Aorta (tissue), 5 donors: ENCODE data around the gene DDI2. TPM values are rescaled to one million over a fixed set of nuclear protein-coding genes. Genes with fewer than 3 reads are reported as not detected.

Experiments used
- ATAC-seq: fragments of 200-7000 bp; cut with Tn5 transposase; one replicate; pipeline ENCODE4 v1.9.1; 2022; ENCODE audit warnings: moderate library complexity; ENCODE audit not compliant: low FRiP score
- DNase-seq, 2 donors: peaks; one replicate each; pipeline ENCODE4 v3.0.0-alpha.2; 2020
- H3K27ac ChIP-seq, 2 donors: one replicate each; pipeline ENCODE4 v1.5.1; 2013; ENCODE audit warnings: low read length in 2 of 2, mild to moderate bottlenecking in 2 of 2, moderate library complexity in 2 of 2, control low read depth in 1 of 2, inconsistent platforms in 1 of 2, low read depth in 1 of 2
- H3K27me3 ChIP-seq, 2 donors: one replicate each; pipeline ENCODE4 v1.6.1; 2013; ENCODE audit warnings: control low read depth in 1 of 2, low read length in 1 of 2, mild to moderate bottlenecking in 1 of 2, moderate library complexity in 1 of 2; ENCODE audit not compliant: insufficient read depth in 2 of 2, control insufficient read depth in 1 of 2
- H3K36me3 ChIP-seq, 2 donors: one replicate each; pipeline ENCODE4 v1.6.1; 2013; ENCODE audit warnings: control low read depth in 1 of 2, low read length in 1 of 2, mild to moderate bottlenecking in 1 of 2; ENCODE audit not compliant: insufficient read depth in 2 of 2, control insufficient read depth in 1 of 2
- H3K4me1 ChIP-seq, 2 donors: one replicate each; pipeline ENCODE4 v1.6.1; 2013; ENCODE audit warnings: low read length in 2 of 2, control low read depth in 1 of 2, mild to moderate bottlenecking in 1 of 2, moderate library complexity in 1 of 2; ENCODE audit not compliant: insufficient read depth in 2 of 2, control insufficient read depth in 1 of 2
- H3K4me3 ChIP-seq, 2 donors: one replicate each; pipeline ENCODE4 v1.5.1; 2013; ENCODE audit warnings: low read length in 2 of 2, control low read depth in 1 of 2, mild to moderate bottlenecking in 1 of 2
- H3K9me3 ChIP-seq: one replicate; pipeline ENCODE4 v1.6.1; 2013; ENCODE audit warnings: mild to moderate bottlenecking, low read length; ENCODE audit not compliant: control insufficient read depth
- WGBS, 2 donors: extraction: QIAGEN DNeasy Blood & Tissue Kit; methylation state at CpG; one replicate each; pipeline ENCODE4 v1.1.7; 2013; 5-methylcytosine and 5-hydroxymethylcytosine counted together
- intact Hi-C, 2 donors: fragments of 100-400 bp; cut with DNase I; formaldehyde crosslinking; loops; one replicate each; pipeline versions ENCODE4 v1.14.2 to v1.15.0; 2022
- polyA plus RNA-seq, 2 donors: library from polyadenylated mRNA; stranded (reverse); fragments of 200-250 nt; gene quantifications; one replicate each; pipeline ENCODE4 v1.2.3, GENCODE V29; 2013
- total RNA-seq, 2 donors: library from RNA; stranded (reverse); fragmentation: NEBNext Ultra II Directional; extraction: Animal tissue kit (Norgen Biotek cat#: 25700); gene quantifications; one replicate each; pipeline ENCODE4 v1.2.1, GENCODE V29; 2021
- donor health status: healthy with polysubstance abuse.
- donor health status: Bipolar disorder and iron deficiency.
- donor health status: DM: no; HTN: no; CAD: no.
- donor health status: DM: no; HTN: no; CAD: no.
- donor health status: DM: yes; HTN: yes; CAD: no.

DDI2 gene
- total and polyA plus RNA-seq, 4 donors, result 4.7 to 29.6 (median 15.0) TPM

- no peaks in the 10 kb centered on the region for H3K9me3 ChIP-seq
- 1% methylated on average over 8 of the region's 8 CpGs for WGBS, 2 donors
- no peaks in the 10 kb centered on the region for H3K27me3 ChIP-seq
- intact Hi-C loops, result loop anchor here in 1 of 2 donors (5.0 to 10.0 kb wide), 2 partner anchors 67 to 91 kb away; partner anchors contain the start of genes DNAJC16 and PLEKHM2
- DNase-seq, result no peak
- peak overlapping the region in 1 of 2 donors; percentile 42 for H3K27ac ChIP-seq
- no peaks in the 10 kb centered on the region for H3K36me3 ChIP-seq
- peak overlapping the region; percentile 11 to 91 for H3K4me3 ChIP-seq
- no peaks in the 10 kb centered on the region for H3K4me1 ChIP-seq
- ATAC-seq, result no peak
Measured at GRCh38 chr1:15618077-15618654, 908 bp downstream of the DDI2 start.

GRCh38 chr1:15618655-15619525 is 1.6 kb downstream of the DDI2 start:
- ATAC-seq (no peak), DNase-seq (no peak)
- Histone ChIP-seq H3K9me3 (no peaks in the 10 kb centered on the region), H3K27me3 (no peaks in the 10 kb centered on the region), H3K4me3 (peak overlapping the region; percentile 11 to 91), H3K36me3 (no peaks in the 10 kb centered on the region), H3K27ac (no peak overlapping the region), H3K4me1 (no peaks in the 10 kb centered on the region)
- intact Hi-C loops, result loop anchor here in 1 of 2 donors (5.0 to 10.0 kb wide), 2 partner anchors 66 to 92 kb away; partner anchors contain the start of genes DNAJC16 and PLEKHM2
- WGBS, 2 donors, result 77% methylated on average over 26 of the region's 26 CpGs

GRCh38 chr1:15620155-15620545 is 2.9 kb downstream of the DDI2 start:
- Histone ChIP-seq H3K36me3 (no peaks in the 10 kb centered on the region), H3K4me3 (no peak overlapping the region), H3K27ac (no peak overlapping the region), H3K27me3 (no peaks in the 10 kb centered on the region), H3K9me3 (no peaks in the 10 kb centered on the region), H3K4me1 (no peaks in the 10 kb centered on the region)
- ATAC-seq (no peak), DNase-seq (no peak)
- intact Hi-C loops, result no loop called here
- WGBS, 2 donors, result 68 to 70% methylated on average over 1 of the region's 1 CpG

GRCh38 chr1:15620902-15621682 is 3.8 kb downstream of the DDI2 start:
- WGBS, 2 donors, result 92 to 95% methylated on average over 7 of the region's 7 CpGs
- DNase-seq (no peak), ATAC-seq (no peak)
- no peaks in the 10 kb centered on the region for H3K36me3 ChIP-seq
- H3K4me1 ChIP-seq, result no peaks in the 10 kb centered on the region
- H3K27me3 ChIP-seq, result no peaks in the 10 kb centered on the region
- intact Hi-C loops, result no loop called here
- H3K27ac ChIP-seq, result no peak overlapping the region
- no peaks in the 10 kb centered on the region for H3K9me3 ChIP-seq
- no peak overlapping the region for H3K4me3 ChIP-seq

- H3K27me3 ChIP-seq, result no peaks in the 10 kb centered on the region
- no peaks in the 10 kb centered on the region for H3K9me3 ChIP-seq
- ATAC-seq, result no peak
- no peak overlapping the region for H3K27ac ChIP-seq
- H3K36me3 ChIP-seq, result peaks cover 0 to 2% of the 10 kb centered on the region in 2 donors
- intact Hi-C loops, result no loop called here
- H3K4me1 ChIP-seq, result no peaks in the 10 kb centered on the region
- WGBS, 2 donors, result 86 to 92% methylated on average over 5 of the region's 5 CpGs
- no peak overlapping the region for H3K4me3 ChIP-seq
- DNase-seq, result no peak
Measured at GRCh38 chr1:15621975-15622374, 4.7 kb downstream of the DDI2 start.

GRCh38 chr1:15622712-15623373 is 5.6 kb downstream of the DDI2 start:
- no peak for ATAC-seq
- WGBS, 2 donors, result 91 to 93% methylated on average over 7 of the region's 7 CpGs
- H3K27ac ChIP-seq, result no peak overlapping the region
- H3K4me3 ChIP-seq, result no peak overlapping the region
- no peaks in the 10 kb centered on the region for H3K4me1 ChIP-seq
- intact Hi-C loops, result no loop called here
- no peaks in the 10 kb centered on the region for H3K9me3 ChIP-seq
- H3K27me3 ChIP-seq, result no peaks in the 10 kb centered on the region
- no peak for DNase-seq
- H3K36me3 ChIP-seq, result peaks cover 0 to 2% of the 10 kb centered on the region in 2 donors

GRCh38 chr1:15623435-15623834 is 6.2 kb downstream of the DDI2 start:
- no peak overlapping the region for H3K4me3 ChIP-seq
- no peak overlapping the region for H3K27ac ChIP-seq
- peaks cover 2 to 3% of the 10 kb centered on the region in 2 donors for H3K36me3 ChIP-seq
- H3K27me3 ChIP-seq, result no peaks in the 10 kb centered on the region
- no peak for DNase-seq
- H3K9me3 ChIP-seq, result no peaks in the 10 kb centered on the region
- H3K4me1 ChIP-seq, result no peaks in the 10 kb centered on the region
- WGBS, 2 donors, result 85 to 94% methylated on average over 6 of the region's 6 CpGs
- ATAC-seq, result no peak
- intact Hi-C loops, result no loop called here

GRCh38 chr1:15624133-15624714 is 7.0 kb downstream of the DDI2 start:
- Histone ChIP-seq H3K9me3 (no peaks in the 10 kb centered on the region), H3K27me3 (no peaks in the 10 kb centered on the region), H3K4me3 (no peak overlapping the region), H3K4me1 (no peaks in the 10 kb centered on the region), H3K36me3 (peaks cover 2 to 3% of the 10 kb centered on the region in 2 donors), H3K27ac (no peak overlapping the region)
- intact Hi-C loops, result no loop called here
- WGBS, 2 donors, result 88 to 92% methylated on average over 3 of the region's 3 CpGs
- DNase-seq (no peak), ATAC-seq (no peak)
